Progenitor cell of endocrine pancreas (in vitro differentiated cells): ENCODE measurements around the gene TRAPPC3. TPM values are rescaled to one million over a fixed set of nuclear protein-coding genes. Genes with fewer than 3 reads are reported as not detected.

Source experiments
- DNase-seq: peaks from one replicate; pipeline ENCODE4 v3.0.0; 2021; ENCODE audit warnings: low spot score; ENCODE audit not compliant: unreplicated experiment
- H3K27ac Mint-ChIP-seq: 2 replicates; pipeline ENCODE4 v1.8.0; 2021; ENCODE audit warnings: mild to moderate bottlenecking, moderate library complexity, mixed read lengths
- H3K27me3 Mint-ChIP-seq: 2 replicates; pipeline ENCODE4 v1.8.0; 2021; ENCODE audit warnings: mixed read lengths
- H3K36me3 Mint-ChIP-seq: 2 replicates; pipeline ENCODE4 v1.8.0; 2022; ENCODE audit warnings: mixed read lengths; ENCODE audit not compliant: insufficient read depth
- H3K4me1 Mint-ChIP-seq: 2 replicates; pipeline ENCODE4 v1.8.0; 2021; ENCODE audit warnings: low read depth, mixed read lengths
- H3K4me3 Mint-ChIP-seq: 2 replicates; pipeline ENCODE4 v1.8.0; 2021; ENCODE audit warnings: low read depth, mild to moderate bottlenecking, moderate library complexity, mixed read lengths
- H3K9me3 Mint-ChIP-seq: 2 replicates; pipeline ENCODE4 v1.8.0; 2021; ENCODE audit warnings: low read depth, mixed read lengths
- total RNA-seq: library from RNA; stranded (reverse); gene quantifications from 2 replicates; pipeline ENCODE4 v1.2.1, GENCODE V29; 2021
- TF ChIP-seq, protein P1 (sequence below): fragments of 200-600 bp; sonication (generic); IDR thresholded peaks from one replicate; pipeline ENCODE4 v1.5.0; 2021; ENCODE audit warnings: antibody characterized with exemption, mild to moderate bottlenecking; ENCODE audit not compliant: unreplicated experiment

The TRAPPC3 gene
- total RNA-seq, 1 donor from 2014 or later: 63.6 TPM

GRCh38 chr1:36182734-36183133 is 33.4 kb upstream of the TRAPPC3 start:
- DNase-seq: no peak
- H3K4me1 Mint-ChIP-seq: no peaks in the 10 kb centered on the region
- no peaks in the 10 kb centered on the region for H3K9me3 Mint-ChIP-seq
- TF ChIP-seq, protein P1, sequence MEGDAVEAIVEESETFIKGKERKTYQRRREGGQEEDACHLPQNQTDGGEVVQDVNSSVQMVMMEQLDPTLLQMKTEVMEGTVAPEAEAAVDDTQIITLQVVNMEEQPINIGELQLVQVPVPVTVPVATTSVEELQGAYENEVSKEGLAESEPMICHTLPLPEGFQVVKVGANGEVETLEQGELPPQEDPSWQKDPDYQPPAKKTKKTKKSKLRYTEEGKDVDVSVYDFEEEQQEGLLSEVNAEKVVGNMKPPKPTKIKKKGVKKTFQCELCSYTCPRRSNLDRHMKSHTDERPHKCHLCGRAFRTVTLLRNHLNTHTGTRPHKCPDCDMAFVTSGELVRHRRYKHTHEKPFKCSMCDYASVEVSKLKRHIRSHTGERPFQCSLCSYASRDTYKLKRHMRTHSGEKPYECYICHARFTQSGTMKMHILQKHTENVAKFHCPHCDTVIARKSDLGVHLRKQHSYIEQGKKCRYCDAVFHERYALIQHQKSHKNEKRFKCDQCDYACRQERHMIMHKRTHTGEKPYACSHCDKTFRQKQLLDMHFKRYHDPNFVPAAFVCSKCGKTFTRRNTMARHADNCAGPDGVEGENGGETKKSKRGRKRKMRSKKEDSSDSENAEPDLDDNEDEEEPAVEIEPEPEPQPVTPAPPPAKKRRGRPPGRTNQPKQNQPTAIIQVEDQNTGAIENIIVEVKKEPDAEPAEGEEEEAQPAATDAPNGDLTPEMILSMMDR: no peak
- H3K27me3 Mint-ChIP-seq: no peaks in the 10 kb centered on the region
- H3K27ac Mint-ChIP-seq: no peak overlapping the region
- H3K4me3 Mint-ChIP-seq: no peak overlapping the region
- H3K36me3 Mint-ChIP-seq: peaks cover 14% of the 10 kb centered on the region

DNA sequence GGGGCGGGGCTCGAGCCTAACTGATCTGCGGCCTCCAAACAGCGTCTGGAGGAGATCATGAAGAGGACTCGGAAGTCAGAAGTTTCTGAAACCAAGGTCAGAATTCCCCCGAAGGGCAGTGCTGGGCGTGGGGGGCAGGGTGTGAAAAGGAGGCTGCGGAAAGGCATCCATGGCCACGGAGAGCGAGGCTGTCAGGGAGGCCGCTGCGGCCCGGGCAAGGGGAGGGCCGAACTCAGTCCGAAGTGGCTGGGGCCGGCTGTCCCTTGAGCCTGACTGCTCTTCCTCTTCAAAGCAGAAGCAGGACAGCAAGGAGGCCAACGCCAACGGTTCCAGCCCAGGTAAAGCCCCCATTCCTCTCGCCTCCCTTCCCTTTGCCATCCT is 29.9 kb upstream of the TRAPPC3 start:
- TF ChIP-seq, protein P1: no peak
- H3K36me3 Mint-ChIP-seq: peaks cover 20% of the 10 kb centered on the region
- no peak overlapping the region for H3K4me3 Mint-ChIP-seq
- no peak overlapping the region for H3K27ac Mint-ChIP-seq
- peaks cover 1% of the 10 kb centered on the region for H3K4me1 Mint-ChIP-seq
- no peaks in the 10 kb centered on the region for H3K9me3 Mint-ChIP-seq
- H3K27me3 Mint-ChIP-seq: no peaks in the 10 kb centered on the region
- no peak for DNase-seq

DNA sequence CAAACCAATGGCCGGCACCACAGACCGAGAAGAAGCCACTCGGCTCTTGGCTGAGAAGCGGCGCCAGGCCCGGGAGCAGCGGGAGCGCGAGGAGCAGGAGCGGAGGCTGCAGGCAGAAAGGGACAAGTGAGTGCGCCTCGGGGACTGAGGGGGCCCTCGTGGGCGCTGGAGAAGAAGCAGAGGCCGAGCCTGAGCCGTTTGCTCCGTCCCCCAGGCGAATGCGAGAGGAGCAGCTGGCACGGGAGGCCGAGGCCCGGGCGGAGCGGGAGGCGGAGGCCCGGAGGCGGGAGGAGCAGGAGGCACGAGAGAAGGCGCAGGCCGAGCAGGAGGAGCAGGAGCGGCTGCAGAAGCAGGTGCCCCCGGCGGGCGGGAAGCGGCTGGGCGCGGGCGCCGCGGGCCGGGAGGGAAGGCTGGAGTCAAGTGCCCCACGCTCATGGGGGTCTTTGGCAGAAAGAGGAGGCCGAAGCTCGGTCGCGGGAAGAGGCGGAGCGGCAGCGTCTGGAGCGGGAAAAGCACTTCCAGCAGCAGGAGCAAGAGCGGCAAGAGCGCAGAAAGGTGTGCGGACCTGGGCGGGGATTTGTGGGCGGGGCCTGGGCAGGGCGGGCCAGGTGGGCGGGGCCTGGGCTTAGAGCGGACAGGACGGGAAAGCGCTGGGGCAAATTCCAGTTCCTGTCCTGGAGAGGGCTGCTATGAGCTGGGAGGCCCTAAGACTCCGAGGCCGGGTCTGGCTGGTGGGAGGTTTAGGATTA is 29.4 kb upstream of the TRAPPC3 start:
- Mint-ChIP-seq H3K9me3 (no peaks in the 10 kb centered on the region), H3K4me1 (peaks cover 1% of the 10 kb centered on the region), H3K27me3 (no peaks in the 10 kb centered on the region), H3K36me3 (peaks cover 24% of the 10 kb centered on the region), H3K4me3 (no peak overlapping the region), H3K27ac (no peak overlapping the region)
- TF ChIP-seq, protein P1: no peak
- no peak for DNase-seq

- Mint-ChIP-seq H3K27ac (no peak overlapping the region), H3K27me3 (no peaks in the 10 kb centered on the region), H3K36me3 (peaks cover 28% of the 10 kb centered on the region), H3K9me3 (no peaks in the 10 kb centered on the region), H3K4me3 (no peak overlapping the region), H3K4me1 (peaks cover 1% of the 10 kb centered on the region)
- TF ChIP-seq, protein P1: no peak
- DNase-seq: no peak
Measured at GRCh38 chr1:36177589-36178431, 28.5 kb upstream of the TRAPPC3 start.

- H3K36me3 Mint-ChIP-seq: peaks cover 30% of the 10 kb centered on the region
Measured at GRCh38 chr1:36176106-36176949, 27.0 kb upstream of the TRAPPC3 start.

More at GRCh38 chr1:36176106-36176949, 27.0 kb upstream of the TRAPPC3 start:
- Mint-ChIP-seq H3K27ac (no peak overlapping the region), H3K9me3 (no peaks in the 10 kb centered on the region), H3K27me3 (no peaks in the 10 kb centered on the region), H3K4me3 (no peak overlapping the region), H3K4me1 (peaks cover 1% of the 10 kb centered on the region)
- no peak for DNase-seq
- TF ChIP-seq, protein P1: no peak
